Left ventricle myocardium superior (tissue), 1 donor: ENCODE data around the gene CACNA2D2. TPM values are rescaled to one million over a fixed set of nuclear protein-coding genes. Genes with fewer than 3 reads are reported as not detected.

Experiments
- ATAC-seq: fragments of 200-7000 bp; cut with Tn5 transposase; one replicate; pipeline ENCODE4 v1.9.1; 2020; ENCODE audit warnings: mild to moderate bottlenecking, moderate library complexity
- DNase-seq: peaks from one replicate; pipeline ENCODE4 v3.0.0-alpha.2; 2020
- intact Hi-C: fragments of 100-400 bp; cut with micrococcal nuclease; formaldehyde crosslinking; loops from one replicate; pipeline ENCODE4 v1.11.0; 2022
- long read RNA-seq: library from polyadenylated mRNA; unstranded; transcript quantifications from one replicate; pipeline ENCODE4 v2.0.0, GENCODE V29; 2021
- total RNA-seq: library from RNA; stranded (reverse); fragmentation: NEBNext Ultra II Directional; extraction: Animal tissue kit (Norgen Biotek cat#: 25700); gene quantifications from one replicate; pipeline ENCODE4 v1.2.1, GENCODE V29; 2021
- donor health status: DM: no; HTN: yes; CAD: no; lungs with severe emphysema.

CACNA2D2 gene
- 2.8 TPM for total RNA-seq
- long read RNA-seq = 0 reads

DNA sequence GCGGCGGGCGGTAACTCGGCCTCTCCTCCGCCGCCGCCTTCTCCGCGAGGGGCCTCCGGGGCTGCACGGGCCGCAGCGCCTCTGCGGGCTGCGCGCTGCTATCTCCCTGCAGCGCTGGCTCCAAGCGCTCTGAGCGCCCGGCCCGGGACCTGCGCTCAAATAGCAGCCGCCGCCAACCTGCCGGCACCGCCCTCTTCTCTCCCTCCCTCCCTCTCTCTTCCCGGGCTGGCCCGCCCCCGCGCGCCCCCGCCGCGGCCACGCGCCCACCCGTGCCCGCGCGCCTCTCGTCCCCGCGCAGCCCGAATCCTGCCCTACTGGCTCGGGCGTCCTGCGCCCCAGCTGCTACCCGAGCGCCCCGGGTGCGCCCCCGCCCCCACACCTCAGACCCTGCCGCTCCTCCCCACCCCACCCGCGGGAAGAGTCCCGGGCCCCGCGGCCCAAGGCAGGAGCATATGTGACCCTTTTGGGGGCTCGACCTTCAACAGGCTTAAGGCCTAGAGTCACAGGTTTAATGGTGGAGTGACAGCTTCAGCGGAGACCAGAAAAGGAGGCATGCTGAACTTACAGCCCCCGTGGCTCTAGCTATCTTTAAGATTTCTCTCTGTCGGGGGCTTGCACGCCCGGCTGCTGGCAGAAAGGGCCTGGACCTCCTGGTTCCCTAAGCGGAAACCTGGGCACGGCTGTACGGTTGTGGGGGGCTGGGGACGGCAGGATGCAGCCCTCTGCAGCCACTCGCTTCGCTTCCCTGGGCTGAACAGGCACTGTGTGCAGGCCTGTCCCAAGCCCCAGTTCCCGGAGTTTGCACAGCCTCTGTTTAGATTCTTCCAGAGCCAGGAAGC, at the start of gene CACNA2D2:
TSS of gene CACNA2D2 (minus strand) at position 131 of the 839 bp plus-strand sequence. CDS start 211 bp downstream, outside the sequence.
- intact Hi-C loops = no loop called here
- DNase-seq (peak; percentile 83), ATAC-seq (peak; percentile 94)

DNA sequence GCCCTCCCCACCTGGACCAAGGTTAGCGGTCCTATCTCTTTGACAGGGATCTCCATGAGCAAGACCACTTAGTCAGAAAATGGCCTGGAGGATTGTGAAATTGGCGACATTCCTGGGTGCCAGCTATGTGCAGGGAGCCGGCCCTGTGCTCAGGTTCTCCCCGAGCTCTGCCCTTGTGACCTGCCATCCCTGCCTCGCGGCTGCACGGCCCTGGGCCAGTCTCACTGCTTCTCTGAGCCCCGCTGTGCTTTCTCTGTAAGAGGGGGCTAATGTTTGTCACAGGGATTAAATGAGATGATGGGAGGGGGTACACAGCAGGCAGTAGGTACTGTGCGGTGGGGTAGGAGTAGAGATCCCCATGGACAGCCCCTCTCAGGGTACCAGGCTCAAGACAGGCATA, 49.2 kb upstream of the CACNA2D2 start:
- ATAC-seq (no peak), DNase-seq (no peak)
- intact Hi-C loops = no loop called here

DNA sequence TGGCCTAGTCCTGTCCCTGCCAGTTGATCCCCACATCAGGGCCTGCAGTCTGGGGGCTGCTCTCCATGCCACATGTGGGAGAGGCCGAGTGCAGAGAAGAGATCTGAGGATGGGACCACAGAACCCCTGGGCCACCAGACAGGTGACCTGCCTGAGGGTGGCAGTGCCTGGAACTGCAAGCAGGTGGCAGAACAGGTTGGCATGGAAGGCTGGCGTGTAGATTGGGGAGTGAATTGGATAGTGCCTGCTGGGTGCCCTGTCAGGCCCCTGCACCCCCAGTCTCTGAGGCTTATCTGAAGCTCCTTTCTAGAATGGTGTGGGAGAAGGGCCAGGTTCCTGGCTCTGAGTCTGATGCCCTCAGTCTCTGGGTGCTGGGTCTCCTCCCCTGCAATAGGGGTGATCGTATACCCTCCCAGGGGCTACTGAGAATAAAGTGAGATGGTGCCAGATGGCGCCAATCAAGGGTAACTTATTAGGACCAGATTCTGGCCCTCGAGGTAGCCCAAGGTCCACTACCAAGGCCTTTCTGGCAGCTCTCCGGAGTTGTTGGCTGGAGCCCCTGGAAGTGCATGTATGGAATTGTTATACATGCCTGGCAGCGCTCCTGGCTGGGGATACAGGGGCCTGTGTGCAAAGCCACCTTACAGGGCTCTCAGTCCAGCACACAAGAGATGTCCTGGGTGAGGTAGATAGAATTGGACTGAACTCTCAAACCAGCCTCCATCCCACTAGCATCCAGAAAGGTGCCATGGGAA, 48.4 kb upstream of the CACNA2D2 start:
- ATAC-seq (no peak), DNase-seq (no peak)
- intact Hi-C loops = no loop called here

DNA sequence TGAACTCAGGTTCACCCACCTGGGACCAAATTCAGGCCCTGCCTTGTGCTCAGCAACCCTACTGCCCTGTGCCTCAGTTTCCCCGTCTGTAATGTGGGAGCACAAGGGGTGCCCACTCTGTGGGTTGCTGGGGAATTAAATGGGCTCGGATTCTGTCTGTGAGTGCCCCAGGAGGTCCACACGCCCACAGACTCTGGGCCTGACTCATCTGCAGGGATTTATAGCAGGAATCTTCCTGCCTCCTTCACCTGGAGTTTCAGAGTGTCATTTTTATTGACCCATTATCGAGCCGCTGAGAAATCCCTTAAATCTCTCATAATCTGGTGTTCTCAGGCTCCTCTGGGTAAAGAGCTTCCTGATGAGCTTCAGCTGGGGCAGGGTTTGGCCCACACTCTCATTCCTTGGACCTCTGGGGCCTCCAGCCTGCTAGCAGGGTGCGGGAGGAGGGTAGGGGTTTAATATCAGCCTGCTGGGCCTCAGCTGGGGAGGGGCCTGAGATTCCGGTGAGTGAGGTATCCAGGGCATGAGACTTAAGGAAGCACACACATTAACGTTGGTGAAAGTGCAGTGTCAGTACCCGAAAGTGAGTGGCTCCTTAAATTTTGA, 47.7 kb upstream of the CACNA2D2 start:
- DNase-seq (no peak), ATAC-seq (no peak)
- intact Hi-C loops = no loop called here

DNA sequence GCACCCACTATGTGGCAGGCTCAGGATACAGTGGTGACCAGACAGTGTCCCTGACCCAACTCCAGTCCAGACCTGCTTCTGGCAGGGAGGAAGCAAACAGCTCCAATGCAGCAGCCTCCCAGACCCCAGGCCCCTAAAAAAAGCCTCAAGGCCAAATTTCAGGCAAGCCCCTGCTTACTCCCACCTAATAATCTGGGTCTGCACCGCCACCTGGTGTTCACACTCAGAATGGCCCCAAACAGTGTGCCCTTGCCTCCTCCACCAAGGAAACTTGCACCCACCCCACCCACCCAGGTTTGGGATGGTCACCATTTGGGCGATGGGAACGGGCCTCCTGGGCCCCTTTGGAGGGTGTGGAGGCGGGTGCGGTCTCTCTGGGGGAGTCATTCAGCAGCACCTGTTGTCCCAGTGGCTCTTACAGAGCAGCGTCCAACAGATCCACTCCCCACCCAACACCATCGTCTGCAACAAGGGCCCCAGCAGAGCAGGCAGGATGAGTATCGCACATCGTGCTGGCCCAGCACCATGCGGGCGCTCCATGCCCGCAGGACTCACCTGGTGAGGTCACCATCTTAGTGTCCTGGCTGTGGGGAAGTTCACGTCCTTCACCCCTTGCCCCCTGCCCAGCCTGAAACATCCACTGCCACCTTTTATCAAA, 46.8 kb upstream of the CACNA2D2 start:
- ATAC-seq (peak; percentile 54), DNase-seq (peak; percentile 73)

DNA sequence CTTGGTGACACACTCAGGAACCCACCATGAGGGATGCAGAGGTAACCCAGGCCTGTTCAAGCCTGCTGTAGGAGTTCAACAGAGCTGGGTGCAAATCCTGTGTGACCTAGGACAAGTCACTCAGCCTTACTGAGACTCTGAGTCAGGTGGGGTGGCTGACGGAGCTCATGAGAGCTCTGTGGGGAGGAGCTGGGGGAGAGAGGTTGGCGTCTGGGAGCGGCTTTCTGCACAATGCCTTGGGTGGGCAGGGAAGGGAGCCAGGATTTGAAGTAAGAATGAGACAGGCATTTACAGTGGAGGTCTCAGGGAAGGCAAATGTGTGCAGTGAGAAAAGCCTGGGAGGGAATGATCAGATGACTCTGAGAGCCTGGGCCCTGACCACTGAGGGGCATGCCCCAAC, 45.8 kb upstream of the CACNA2D2 start:
- DNase-seq (no peak), ATAC-seq (no peak)
- intact Hi-C loops = no loop called here

More for the DNA sequence above, 46.8 kb upstream of the CACNA2D2 start:
- intact Hi-C loops = no loop called here

DNA sequence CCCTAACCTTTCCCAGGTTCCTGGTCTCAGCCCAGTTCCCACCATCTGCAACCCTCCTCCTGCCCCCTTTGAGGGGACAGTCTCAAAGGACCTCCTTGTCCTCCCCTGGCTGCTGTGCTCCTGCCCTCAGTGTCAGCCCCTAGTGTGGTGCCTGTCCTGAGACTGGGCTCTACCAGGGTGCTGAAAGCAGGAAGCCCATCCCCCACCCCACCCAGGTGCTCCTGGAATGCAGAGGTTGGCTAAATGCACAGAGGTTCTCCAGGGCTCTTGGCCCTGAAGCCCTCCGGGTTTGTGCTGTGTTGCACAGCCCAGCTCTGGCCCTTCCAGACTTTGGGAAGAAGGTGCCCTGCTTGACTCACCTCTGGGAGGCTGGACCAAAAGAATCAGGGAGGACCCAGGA, 42.3 kb upstream of the CACNA2D2 start:
- intact Hi-C loops = no loop called here
- no peak for DNase-seq
- no peak for ATAC-seq

DNA sequence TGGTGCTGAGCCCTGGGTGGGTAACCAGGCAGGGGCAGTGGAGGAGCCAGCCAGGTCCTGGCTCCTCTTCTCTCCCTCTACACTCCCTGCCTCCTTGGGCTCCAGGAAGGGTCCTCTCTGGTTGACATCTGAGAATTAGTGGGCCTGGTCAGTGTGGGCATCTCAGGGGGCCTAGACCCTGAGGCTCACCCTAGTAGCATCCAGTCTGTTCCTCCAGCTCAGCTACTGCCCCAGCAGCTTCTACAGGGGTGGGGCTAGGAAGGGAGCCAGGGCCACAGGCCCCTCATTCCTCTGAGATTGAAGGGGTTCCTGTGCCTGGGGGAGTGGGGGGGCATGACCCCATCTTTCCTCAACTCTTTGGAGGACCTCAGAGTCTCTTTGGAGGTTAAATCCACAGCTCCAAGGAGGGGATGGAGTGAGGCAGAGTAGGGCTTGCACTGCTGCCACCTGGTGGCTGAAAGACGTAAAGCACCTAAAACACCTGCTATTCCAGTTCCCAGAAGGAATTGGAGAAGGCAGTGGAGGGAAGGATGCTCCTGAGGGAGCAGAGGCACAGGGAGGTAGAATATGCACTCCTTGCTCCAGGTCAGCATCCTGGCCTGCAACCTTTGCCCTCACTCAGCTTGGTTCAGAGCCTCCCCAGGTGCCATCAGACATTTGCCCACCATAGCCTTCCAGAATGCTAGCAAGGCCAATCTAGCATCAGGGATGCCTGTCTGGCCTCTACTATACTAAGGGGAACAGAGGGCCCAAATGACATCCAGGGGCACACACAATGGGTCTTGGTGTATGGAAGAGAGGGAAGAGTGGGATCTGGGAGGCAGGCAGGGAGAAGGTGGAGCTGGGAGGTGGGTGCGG, 39.0 kb upstream of the CACNA2D2 start:
- peak; percentile 80 for ATAC-seq
- DNase-seq = peak; percentile 70
- intact Hi-C loops = loop anchor here (2.0 to 5.0 kb wide), 2 partner anchors 106 to 195 kb away; partner anchors contain the start of gene ZMYND10

DNA sequence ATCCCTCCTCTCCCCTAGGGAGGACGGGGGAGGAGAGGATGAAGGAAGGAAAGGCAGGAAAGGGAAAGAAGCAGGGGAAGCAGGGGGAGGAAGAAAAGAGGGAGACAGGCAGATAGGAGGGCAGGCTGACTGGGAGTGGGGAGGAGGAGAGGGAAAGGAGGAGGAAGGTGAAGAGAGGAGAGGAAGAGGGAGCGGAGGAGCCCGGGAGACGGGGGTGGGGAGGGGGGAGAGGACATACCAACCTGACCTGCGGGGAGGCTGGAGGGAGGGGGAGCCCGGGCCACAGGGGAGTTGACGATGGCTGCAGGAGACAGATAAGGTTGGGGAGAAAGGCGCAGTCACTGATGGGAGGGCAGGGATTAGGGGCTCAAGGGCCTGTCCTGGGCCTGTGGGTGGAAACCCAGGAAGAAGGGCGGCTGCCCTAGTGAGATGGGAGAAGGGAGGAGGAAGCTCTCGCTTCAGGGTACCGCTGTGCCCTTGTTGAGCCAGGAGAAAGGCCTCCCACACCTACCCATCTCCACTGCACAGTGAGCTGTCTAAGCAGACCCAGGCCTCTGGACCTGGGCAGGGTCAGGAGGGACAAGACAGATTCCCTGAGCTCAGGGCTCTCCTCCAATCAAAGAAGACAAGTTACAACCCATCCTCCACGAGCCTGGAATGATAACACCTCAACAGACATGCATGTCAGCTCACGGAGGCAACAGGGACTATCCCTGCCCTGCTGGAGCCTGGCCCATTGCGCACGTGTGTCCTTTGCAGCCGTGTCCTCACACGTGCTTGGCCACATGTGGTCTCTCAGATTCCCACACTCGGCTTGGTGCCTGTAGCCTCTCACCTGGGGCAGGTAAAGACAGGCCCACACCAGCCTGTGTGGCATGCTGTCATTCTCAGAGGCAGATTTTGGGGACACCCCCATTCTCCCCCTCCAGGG, 36.2 kb upstream of the CACNA2D2 start:
- DNase-seq = no peak
- intact Hi-C loops = loop anchor here (5.0 kb wide), 1 partner anchor 192 kb away; the partner anchor contains the start of gene ZMYND10
- ATAC-seq = no peak

DNA sequence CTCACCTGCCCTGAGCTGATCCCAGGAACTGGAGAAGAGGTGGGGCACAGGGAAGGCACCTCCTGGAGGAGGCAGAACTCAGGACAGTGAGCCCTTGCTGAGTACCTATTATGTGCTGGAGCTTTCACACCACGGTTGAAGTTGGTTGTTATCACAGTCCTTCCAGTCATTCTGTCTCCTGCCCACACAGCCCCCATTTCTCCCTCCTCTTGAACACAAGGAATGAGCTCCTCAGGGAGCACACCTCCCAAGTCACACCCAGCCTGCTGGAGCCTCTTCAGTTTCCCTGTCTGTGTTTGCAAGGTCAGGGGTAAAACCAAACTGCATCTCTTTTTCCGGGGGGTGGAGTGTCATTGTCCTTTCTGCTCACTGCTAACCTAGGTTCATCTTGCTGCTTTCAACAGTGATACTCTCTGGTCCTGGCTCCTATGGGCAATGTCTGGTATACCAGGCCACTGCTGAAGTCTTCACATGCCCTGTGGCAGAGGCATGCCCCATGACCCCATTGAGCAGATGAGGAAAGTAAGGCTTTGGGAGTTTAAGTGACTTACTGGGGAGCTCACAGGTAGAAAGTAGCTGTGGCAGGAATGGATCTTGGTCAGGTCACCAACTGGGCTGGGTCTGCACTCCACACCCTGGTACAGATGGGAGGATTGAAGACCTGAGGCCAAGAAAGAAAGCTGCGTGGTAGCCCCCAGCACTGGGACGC, 34.1 kb upstream of the CACNA2D2 start:
- no peak for ATAC-seq
- DNase-seq = no peak
- intact Hi-C loops = no loop called here

DNA sequence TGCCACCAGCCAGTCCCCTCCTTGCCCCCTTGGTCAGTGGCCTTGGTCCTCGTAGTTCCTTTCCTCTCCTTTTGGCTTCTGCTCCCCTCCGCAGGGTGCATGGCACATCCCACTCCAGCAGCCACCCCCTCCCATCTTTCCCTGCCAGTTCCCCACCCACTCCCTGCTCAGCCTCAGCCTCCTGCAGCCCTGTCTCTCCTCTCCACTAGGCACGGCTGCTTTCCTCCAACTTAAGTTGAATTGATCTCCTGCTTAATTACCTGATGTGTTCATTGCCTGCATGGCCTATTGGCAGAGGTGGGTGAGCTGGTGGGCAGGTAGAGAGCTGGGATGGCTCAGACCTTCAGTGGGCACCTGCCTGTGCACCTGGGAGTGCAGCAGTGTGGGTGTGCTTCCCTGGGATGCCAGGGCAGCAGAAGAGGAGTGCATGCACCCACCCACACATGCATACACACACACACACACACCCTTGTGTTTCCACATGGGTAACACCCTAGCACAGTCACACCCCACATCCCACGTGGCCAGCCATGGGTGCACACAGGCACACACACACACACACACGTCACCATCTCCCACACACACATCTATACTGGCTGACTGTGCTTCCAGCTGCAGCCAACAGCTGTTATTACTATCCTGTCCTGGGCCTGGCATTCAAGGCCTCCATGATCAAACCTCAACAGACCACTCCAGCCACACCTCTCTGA, 33.2 kb upstream of the CACNA2D2 start:
- DNase-seq = no peak
- no peak for ATAC-seq
- intact Hi-C loops = no loop called here

DNA sequence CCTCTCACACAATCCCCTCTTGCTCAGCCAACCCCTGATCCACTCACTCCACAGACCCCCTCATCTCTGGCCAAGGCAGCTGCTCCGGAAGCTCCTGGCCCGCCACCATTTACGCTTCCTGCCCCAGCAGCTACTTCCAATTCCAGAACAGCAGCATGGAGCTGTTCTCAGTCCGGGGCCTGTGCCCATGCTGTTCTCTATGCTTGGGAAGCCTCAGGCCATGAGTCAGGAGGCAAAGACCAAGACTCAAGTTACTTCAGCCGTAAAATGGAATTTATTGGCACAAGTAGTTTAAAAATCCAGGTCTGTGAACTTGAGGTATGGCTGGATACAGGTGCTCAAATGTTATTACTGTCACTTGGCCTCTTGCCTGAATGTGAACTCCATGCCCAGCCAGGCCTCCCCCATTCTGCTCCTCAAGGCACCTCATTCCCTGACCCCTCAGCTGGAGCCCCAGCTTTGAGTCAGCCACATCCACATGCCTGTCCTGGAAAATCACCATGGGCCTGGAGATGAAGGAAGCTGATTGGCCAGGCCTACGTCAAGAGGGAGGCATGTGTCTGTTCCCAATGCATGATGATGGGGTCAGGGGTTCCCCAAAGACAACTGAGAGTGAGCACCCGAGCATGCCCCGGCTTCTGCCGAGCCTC, 31.4 kb upstream of the CACNA2D2 start:
- ATAC-seq (no peak), DNase-seq (no peak)
- intact Hi-C loops = no loop called here

DNA sequence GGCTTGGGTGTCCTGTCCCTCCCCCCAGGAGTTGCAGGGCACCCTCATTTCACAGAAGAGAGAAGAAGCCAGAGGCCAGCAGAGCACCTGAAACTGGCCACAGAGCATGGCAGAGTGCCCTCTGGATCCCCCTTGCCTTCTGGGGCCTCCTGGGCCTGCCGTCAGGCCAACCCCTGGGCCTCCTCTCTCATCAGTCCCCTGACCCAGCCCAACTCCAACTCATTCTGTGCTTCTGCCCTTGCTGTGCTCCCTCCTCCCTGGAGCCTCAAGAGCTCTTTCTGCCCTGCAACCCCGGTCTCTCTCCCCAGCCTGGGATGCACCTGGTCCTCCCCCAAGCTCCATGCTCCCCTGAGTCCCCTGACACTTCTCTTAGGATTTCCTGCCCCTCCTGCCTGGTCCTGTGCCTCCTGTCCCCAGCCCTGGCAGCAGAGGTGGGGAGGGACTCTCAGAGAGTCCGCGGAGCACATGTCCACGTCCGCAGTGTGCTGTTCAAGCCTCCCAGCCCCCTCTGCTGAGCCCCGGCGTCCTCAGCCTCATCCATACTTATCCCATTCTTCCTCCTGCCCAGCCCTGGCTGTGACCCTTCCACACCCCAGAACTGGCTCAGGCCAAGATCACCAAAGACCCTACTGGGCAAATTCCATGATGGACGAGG, 30.5 kb upstream of the CACNA2D2 start:
- intact Hi-C loops = no loop called here
- no peak for DNase-seq
- no peak for ATAC-seq

DNA sequence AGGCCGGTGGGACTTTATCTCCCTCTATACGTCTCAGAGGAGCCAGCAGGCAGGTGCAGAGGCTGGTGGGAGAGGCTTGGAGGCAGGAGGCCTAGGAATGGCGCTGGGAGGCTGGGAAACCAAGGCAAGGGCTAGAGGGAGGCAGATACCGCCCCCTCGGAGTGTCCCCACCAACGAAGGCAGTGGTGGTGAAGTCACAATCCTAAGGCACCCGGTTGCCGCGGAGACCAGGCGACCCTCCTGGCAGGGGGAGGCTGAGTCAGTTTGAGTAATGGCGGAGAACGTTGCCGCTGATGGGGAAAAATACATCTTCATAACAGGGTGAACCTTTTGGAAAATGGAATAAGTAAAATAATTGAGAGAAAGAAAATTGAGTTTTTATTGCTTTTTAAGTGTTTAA, 29.9 kb upstream of the CACNA2D2 start:
- no peak for DNase-seq
- intact Hi-C loops = no loop called here
- ATAC-seq = no peak

DNA sequence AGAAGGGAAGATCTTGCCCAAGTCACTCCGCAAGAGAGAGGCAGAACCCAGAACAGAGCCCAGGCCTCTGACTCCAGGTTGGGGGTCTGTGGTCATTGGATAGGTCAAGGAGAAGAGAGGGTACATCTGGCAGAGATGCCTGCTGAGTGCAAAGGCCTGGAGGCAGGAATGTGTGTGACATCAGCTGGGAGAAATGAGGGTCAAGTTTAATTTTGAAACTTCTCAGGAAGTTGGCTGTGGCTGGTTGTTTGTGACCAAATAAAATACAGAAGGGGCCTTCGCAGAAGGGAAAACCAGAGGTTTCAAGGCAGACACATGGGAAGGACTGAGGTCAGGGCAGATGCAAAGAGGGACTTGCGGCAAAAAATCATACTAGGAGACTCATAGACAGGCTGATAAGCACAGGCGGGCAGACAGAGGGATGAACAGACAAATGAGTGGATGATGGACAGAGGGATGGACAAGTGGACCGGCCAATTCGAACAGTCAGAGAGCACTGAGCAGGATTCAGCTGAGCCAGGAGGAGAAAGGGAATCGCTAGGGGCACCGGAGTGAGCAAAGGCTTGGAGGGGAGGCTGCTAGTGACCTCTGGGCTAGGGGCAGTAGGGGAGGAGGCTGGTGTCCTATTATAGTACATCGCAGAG, 28.8 kb upstream of the CACNA2D2 start:
- no peak for DNase-seq
- ATAC-seq = no peak
- intact Hi-C loops = no loop called here
